Measurements from ENCODE around the gene COPZ1.

Gene COPZ1

DNA sequence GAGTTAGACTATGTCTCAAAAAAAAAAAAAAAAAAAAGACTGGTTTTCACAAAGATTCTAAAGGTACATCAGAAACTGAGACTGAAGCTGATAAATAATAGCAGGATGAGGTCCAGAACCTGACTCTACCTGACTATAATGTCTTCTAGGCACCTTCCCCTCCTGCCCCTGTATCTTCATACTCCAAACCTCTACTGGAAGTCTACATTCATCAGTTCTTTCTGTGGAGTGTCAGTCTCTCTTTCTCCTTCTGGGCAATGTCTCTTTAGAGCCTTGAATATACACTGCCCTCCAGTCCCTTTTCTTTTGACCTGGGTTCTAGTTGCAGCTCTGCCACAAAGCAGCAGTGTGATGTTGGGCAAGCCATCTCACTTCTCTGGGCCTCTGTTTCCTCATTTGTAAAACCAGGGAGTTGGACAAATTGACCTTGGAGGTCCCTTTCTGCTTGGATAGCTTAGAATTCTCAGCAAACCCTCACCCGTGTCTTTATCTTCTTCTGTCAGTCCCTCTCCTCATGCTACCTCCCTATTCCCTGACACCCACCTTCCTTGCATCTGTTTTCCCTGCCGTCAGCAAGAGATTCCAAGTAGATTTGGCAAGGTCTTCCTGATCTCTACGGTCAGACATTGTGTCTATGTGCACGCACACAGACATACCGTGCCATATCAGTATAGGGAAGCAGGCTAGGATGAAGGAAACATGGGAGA is 28.4 kb upstream of the COPZ1 start:
- no peak for ATAC-seq
- TF ChIP-seq, protein P1, sequence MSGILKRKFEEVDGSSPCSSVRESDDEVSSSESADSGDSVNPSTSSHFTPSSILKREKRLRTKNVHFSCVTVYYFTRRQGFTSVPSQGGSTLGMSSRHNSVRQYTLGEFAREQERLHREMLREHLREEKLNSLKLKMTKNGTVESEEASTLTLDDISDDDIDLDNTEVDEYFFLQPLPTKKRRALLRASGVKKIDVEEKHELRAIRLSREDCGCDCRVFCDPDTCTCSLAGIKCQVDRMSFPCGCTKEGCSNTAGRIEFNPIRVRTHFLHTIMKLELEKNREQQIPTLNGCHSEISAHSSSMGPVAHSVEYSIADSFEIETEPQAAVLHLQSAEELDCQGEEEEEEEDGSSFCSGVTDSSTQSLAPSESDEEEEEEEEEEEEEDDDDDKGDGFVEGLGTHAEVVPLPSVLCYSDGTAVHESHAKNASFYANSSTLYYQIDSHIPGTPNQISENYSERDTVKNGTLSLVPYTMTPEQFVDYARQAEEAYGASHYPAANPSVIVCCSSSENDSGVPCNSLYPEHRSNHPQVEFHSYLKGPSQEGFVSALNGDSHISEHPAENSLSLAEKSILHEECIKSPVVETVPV (CRISPR knock-in tag; IDR thresholded peaks at IDR 0.05) = no peak
- TF ChIP-seq GLIS3 (CRISPR knock-in tag; IDR thresholded peaks at IDR 0.05) (no peak), ZNF565 (CRISPR knock-in tag; conservative IDR thresholded peaks at IDR 0.05; ENCODE audit: low read depth) (no peak), ESRRG (CRISPR knock-in tag; IDR thresholded peaks at IDR 0.05) (no peak), PPARA (CRISPR knock-in tag; IDR thresholded peaks at IDR 0.05; ENCODE audit: borderline replicate concordance) (no peak), CSDC2 (CRISPR knock-in tag; IDR thresholded peaks at IDR 0.05) (no peak), TOX (CRISPR knock-in tag; IDR thresholded peaks at IDR 0.05; ENCODE audit: borderline replicate concordance) (no peak), ZFP3 (CRISPR knock-in tag; IDR thresholded peaks at IDR 0.05) (no peak), OSR1 (CRISPR knock-in tag; IDR thresholded peaks at IDR 0.05) (no peak), ZNF70 (CRISPR knock-in tag; IDR thresholded peaks at IDR 0.05) (no peak), ISL1 (CRISPR knock-in tag; IDR thresholded peaks at IDR 0.05) (no peak), SNAI2 (CRISPR knock-in tag; IDR thresholded peaks at IDR 0.05) (no peak), ZC3H10 (CRISPR knock-in tag; IDR thresholded peaks at IDR 0.05) (no peak), TCF4 (CRISPR knock-in tag; IDR thresholded peaks at IDR 0.05; ENCODE audit: borderline replicate concordance) (no peak), ARNTL (CRISPR knock-in tag; IDR thresholded peaks at IDR 0.05; ENCODE audit: borderline replicate concordance, low read depth) (no peak)
- TF ChIP-seq, protein P2, sequence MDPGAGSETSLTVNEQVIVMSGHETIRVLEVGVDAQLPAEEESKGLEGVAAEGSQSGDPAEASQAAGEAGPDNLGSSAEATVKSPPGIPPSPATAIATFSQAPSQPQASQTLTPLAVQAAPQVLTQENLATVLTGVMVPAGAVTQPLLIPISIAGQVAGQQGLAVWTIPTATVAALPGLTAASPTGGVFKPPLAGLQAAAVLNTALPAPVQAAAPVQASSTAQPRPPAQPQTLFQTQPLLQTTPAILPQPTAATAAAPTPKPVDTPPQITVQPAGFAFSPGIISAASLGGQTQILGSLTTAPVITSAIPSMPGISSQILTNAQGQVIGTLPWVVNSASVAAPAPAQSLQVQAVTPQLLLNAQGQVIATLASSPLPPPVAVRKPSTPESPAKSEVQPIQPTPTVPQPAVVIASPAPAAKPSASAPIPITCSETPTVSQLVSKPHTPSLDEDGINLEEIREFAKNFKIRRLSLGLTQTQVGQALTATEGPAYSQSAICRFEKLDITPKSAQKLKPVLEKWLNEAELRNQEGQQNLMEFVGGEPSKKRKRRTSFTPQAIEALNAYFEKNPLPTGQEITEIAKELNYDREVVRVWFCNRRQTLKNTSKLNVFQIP (CRISPR knock-in tag; IDR thresholded peaks at IDR 0.05; ENCODE audit: borderline replicate concordance, low read depth) = no peak
- TF ChIP-seq, protein P3, sequence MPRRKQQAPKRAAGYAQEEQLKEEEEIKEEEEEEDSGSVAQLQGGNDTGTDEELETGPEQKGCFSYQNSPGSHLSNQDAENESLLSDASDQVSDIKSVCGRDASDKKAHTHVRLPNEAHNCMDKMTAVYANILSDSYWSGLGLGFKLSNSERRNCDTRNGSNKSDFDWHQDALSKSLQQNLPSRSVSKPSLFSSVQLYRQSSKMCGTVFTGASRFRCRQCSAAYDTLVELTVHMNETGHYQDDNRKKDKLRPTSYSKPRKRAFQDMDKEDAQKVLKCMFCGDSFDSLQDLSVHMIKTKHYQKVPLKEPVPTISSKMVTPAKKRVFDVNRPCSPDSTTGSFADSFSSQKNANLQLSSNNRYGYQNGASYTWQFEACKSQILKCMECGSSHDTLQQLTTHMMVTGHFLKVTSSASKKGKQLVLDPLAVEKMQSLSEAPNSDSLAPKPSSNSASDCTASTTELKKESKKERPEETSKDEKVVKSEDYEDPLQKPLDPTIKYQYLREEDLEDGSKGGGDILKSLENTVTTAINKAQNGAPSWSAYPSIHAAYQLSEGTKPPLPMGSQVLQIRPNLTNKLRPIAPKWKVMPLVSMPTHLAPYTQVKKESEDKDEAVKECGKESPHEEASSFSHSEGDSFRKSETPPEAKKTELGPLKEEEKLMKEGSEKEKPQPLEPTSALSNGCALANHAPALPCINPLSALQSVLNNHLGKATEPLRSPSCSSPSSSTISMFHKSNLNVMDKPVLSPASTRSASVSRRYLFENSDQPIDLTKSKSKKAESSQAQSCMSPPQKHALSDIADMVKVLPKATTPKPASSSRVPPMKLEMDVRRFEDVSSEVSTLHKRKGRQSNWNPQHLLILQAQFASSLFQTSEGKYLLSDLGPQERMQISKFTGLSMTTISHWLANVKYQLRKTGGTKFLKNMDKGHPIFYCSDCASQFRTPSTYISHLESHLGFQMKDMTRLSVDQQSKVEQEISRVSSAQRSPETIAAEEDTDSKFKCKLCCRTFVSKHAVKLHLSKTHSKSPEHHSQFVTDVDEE (CRISPR knock-in tag; IDR thresholded peaks at IDR 0.05) = no peak

DNA sequence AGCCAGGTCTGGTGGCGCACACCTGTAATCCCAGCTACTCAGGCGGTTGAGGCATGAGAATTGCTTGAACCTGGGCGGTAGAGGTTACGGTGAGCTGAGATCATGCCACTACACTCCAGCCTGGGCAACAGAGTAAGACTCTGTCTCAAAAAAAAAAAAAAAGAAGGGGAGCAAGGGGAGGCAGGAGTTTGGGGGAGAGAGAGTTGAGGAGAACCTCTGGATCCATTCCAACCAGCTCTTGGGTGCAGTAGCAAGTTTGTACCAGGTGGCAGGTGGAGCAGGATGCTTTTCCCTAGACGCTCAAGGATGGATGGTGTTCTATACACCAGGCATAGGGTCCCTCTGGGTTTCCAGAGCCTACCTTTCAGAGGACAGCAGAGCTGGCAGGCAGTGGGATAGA is 26.0 kb upstream of the COPZ1 start:
- TF ChIP-seq, protein P4, sequence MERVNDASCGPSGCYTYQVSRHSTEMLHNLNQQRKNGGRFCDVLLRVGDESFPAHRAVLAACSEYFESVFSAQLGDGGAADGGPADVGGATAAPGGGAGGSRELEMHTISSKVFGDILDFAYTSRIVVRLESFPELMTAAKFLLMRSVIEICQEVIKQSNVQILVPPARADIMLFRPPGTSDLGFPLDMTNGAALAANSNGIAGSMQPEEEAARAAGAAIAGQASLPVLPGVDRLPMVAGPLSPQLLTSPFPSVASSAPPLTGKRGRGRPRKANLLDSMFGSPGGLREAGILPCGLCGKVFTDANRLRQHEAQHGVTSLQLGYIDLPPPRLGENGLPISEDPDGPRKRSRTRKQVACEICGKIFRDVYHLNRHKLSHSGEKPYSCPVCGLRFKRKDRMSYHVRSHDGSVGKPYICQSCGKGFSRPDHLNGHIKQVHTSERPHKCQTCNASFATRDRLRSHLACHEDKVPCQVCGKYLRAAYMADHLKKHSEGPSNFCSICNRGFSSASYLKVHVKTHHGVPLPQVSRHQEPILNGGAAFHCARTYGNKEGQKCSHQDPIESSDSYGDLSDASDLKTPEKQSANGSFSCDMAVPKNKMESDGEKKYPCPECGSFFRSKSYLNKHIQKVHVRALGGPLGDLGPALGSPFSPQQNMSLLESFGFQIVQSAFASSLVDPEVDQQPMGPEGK (CRISPR knock-in tag; IDR thresholded peaks at IDR 0.05; ENCODE audit: borderline replicate concordance) = no peak
- TF ChIP-seq ISL1 (CRISPR knock-in tag; IDR thresholded peaks at IDR 0.05) (no peak), ZNF8 (CRISPR knock-in tag; IDR thresholded peaks at IDR 0.05) (no peak), TOX (CRISPR knock-in tag; IDR thresholded peaks at IDR 0.05; ENCODE audit: borderline replicate concordance) (no peak), ARNTL (CRISPR knock-in tag; IDR thresholded peaks at IDR 0.05; ENCODE audit: borderline replicate concordance, low read depth) (no peak), ZFP3 (CRISPR knock-in tag; IDR thresholded peaks at IDR 0.05) (no peak), RARB (CRISPR knock-in tag; IDR thresholded peaks at IDR 0.05) (no peak), ZC3H10 (CRISPR knock-in tag; IDR thresholded peaks at IDR 0.05) (no peak), ESRRG (CRISPR knock-in tag; IDR thresholded peaks at IDR 0.05) (no peak)
- TF ChIP-seq, protein P5, sequence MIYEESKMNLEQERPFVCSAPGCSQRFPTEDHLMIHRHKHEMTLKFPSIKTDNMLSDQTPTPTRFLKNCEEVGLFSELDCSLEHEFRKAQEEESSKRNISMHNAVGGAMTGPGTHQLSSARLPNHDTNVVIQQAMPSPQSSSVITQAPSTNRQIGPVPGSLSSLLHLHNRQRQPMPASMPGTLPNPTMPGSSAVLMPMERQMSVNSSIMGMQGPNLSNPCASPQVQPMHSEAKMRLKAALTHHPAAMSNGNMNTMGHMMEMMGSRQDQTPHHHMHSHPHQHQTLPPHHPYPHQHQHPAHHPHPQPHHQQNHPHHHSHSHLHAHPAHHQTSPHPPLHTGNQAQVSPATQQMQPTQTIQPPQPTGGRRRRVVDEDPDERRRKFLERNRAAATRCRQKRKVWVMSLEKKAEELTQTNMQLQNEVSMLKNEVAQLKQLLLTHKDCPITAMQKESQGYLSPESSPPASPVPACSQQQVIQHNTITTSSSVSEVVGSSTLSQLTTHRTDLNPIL (CRISPR knock-in tag; IDR thresholded peaks at IDR 0.05; ENCODE audit: low read depth) = no peak
- TF ChIP-seq, protein P1 (CRISPR knock-in tag; IDR thresholded peaks at IDR 0.05) = no peak
- ATAC-seq = no peak

Measured in SK-N-SH treated with all-trans-retinoic acid at 6 μM for 48 hours (cell line).